HTERT RPE-1 (cell line): Measurements from ENCODE around the gene CDK7.
"Not testable (repeated sequence)": the region's sequence is repeated elsewhere in the genome, so short reads cannot be mapped to it uniquely, and the experiment has no call there.

Experiments used
- in situ Hi-C: fragments of 300-500 bp; cut with MboI; formaldehyde crosslinking; loops from 4 replicates; pipeline ENCODE4 v1.14.3; 2020; ENCODE audit warnings: low sequenced_read_pairs

Gene CDK7

GRCh38 chr5:69234457-69235268 is at the start of gene CDK7:
Gene CDK7 (plus strand): TSS chr5:69234886. CDS start chr5:69234976, 90 bp downstream.
- in situ Hi-C loops: no loop called here

GRCh38 chr5:69187342-69187741 is 47.3 kb upstream of the CDK7 start:
- in situ Hi-C loops: no loop called here

GRCh38 chr5:69188811-69189161 is 45.9 kb upstream of the CDK7 start:
- in situ Hi-C loops: no loop called here

GRCh38 chr5:69189162-69190086 is 45.3 kb upstream of the CDK7 start, which contains the start of gene CENPH:
Gene CENPH (plus strand): TSS chr5:69189583. CDS start chr5:69189635, 52 bp downstream.
- in situ Hi-C loops: no loop called here

GRCh38 chr5:69202497-69202896 is 32.2 kb upstream of the CDK7 start:
- in situ Hi-C loops: no loop called here

- in situ Hi-C loops: no loop called here
Observed at GRCh38 chr5:69206528-69207190, 28.0 kb upstream of the CDK7 start.

GRCh38 chr5:69209602-69210001 is 25.1 kb upstream of the CDK7 start:
- in situ Hi-C loops: no loop called here

- in situ Hi-C loops: no loop called here
Observed at GRCh38 chr5:69211200-69211599, 23.5 kb upstream of the CDK7 start.

GRCh38 chr5:69212022-69212421 is 22.7 kb upstream of the CDK7 start:
- in situ Hi-C loops: no loop called here

- in situ Hi-C loops: no loop called here
Observed at GRCh38 chr5:69213513-69214215, 21.0 kb upstream of the CDK7 start.

GRCh38 chr5:69217151-69217511 is 17.6 kb upstream of the CDK7 start:
- in situ Hi-C loops: no loop called here

GRCh38 chr5:69217548-69218526 is 16.8 kb upstream of the CDK7 start:
- in situ Hi-C loops: no loop called here

- in situ Hi-C loops: no loop called here
Observed at GRCh38 chr5:69219939-69220338, 14.7 kb upstream of the CDK7 start.

GRCh38 chr5:69220371-69220770 is 14.3 kb upstream of the CDK7 start:
- in situ Hi-C loops: not testable (repeated sequence)

GRCh38 chr5:69220833-69221232 is 13.9 kb upstream of the CDK7 start:
- in situ Hi-C loops: not testable (repeated sequence)

- in situ Hi-C loops: no loop called here
Observed at GRCh38 chr5:69224520-69224919, 10.2 kb upstream of the CDK7 start.

- in situ Hi-C loops: no loop called here
Observed at GRCh38 chr5:69225860-69226259, 8.8 kb upstream of the CDK7 start.

GRCh38 chr5:69230181-69230580 is 4.5 kb upstream of the CDK7 start:
- in situ Hi-C loops: no loop called here

- in situ Hi-C loops: no loop called here
Observed at GRCh38 chr5:69231281-69231680, 3.4 kb upstream of the CDK7 start.

- in situ Hi-C loops: no loop called here
Observed at GRCh38 chr5:69231851-69232250, 2.8 kb upstream of the CDK7 start.
